Activated CD4-positive, alpha-beta T cell treated with anti-CD3 and anti-CD28 coated beads for 36 hours (primary cell): ENCODE data around the gene C10orf71. TPM values are rescaled to one million over a fixed set of nuclear protein-coding genes. Genes with fewer than 3 reads are reported as not detected.

Experiments used
- ATAC-seq: fragments of 200-7000 bp; cut with Tn5 transposase; one replicate; pipeline ENCODE4 v1.10.0; 2021; ENCODE audit warnings: mild to moderate bottlenecking, moderate library complexity
- CTCF ChIA-PET: fragments of 350-600 bp; sonication (Branson Sonifier 250); formaldehyde crosslinking; loops from one replicate; lab custom pipeline; 2021; ENCODE audit warnings: antibody characterized with exemption; lab: Charles Lee
- POLR2A ChIA-PET: fragments of 350-600 bp; sonication (Branson Sonifier 250); formaldehyde crosslinking; loops from one replicate; lab custom pipeline; 2021; ENCODE audit warnings: antibody characterized with exemption, inconsistent platforms; lab: Charles Lee
- DNase-seq: peaks from one replicate; pipeline ENCODE4 v3.0.0-alpha.2; 2020
- H3K27ac Mint-ChIP-seq: one replicate; pipeline ENCODE4 v1.8.0; 2021; ENCODE audit warnings: mixed read lengths
- H3K27me3 Mint-ChIP-seq: one replicate; pipeline ENCODE4 v1.8.0; 2021; ENCODE audit warnings: mixed read lengths
- H3K36me3 Mint-ChIP-seq: one replicate; pipeline ENCODE4 v1.8.0; 2021; ENCODE audit warnings: low read depth, mixed read lengths
- H3K4me1 Mint-ChIP-seq: one replicate; pipeline ENCODE4 v1.8.0; 2021; ENCODE audit warnings: mixed read lengths
- H3K4me3 Mint-ChIP-seq: one replicate; pipeline ENCODE4 v1.8.0; 2021; ENCODE audit warnings: mild to moderate bottlenecking, moderate library complexity, mixed read lengths
- H3K9me3 Mint-ChIP-seq: one replicate; pipeline ENCODE4 v1.8.0; 2021; ENCODE audit warnings: low read depth, mixed read lengths
- intact Hi-C, 2 experiments: fragments of 100-400 bp; cut with DNase I in 1 of 2; cut with micrococcal nuclease in 1 of 2; formaldehyde crosslinking; loops; one replicate each; pipeline versions ENCODE4 v1.14.2 to v1.15.1; 2022 to 2024; cut with DNase I, micrococcal nuclease
- total RNA-seq, 2 experiments: library from RNA; stranded (reverse); gene quantifications; one replicate each; pipeline ENCODE4 v1.2.3, GENCODE V29; 2021

Gene C10orf71
- total RNA-seq, 2 experiments from 2014 or later, result not detected

- H3K4me3 Mint-ChIP-seq, result no peak overlapping the region
- ChIA-PET POLR2A (interaction anchor here (0.6 kb wide), 1 partner anchor 42 kb away, joined by 3 read pairs; no protein-coding TSS in a partner anchor), CTCF (no interaction called here)
- ATAC-seq (no peak), DNase-seq (no peak)
- no peaks in the 10 kb centered on the region for H3K36me3 Mint-ChIP-seq
- H3K4me1 Mint-ChIP-seq, result no peaks in the 10 kb centered on the region
- H3K27me3 Mint-ChIP-seq, result no peaks in the 10 kb centered on the region
- H3K27ac Mint-ChIP-seq, result no peak overlapping the region
- H3K9me3 Mint-ChIP-seq, result peaks cover under 1% of the 10 kb centered on the region
- intact Hi-C loops, result no loop called here
Measured at GRCh38 chr10:49330127-49330665, 31.2 kb downstream of the C10orf71 start.

GRCh38 chr10:49331431-49331830, 32.5 kb downstream of the C10orf71 start:
- no peak overlapping the region for H3K27ac Mint-ChIP-seq
- POLR2A ChIA-PET, result no interaction called here
- H3K27me3 Mint-ChIP-seq, result no peaks in the 10 kb centered on the region
- no peaks in the 10 kb centered on the region for H3K4me1 Mint-ChIP-seq
- H3K36me3 Mint-ChIP-seq, result no peaks in the 10 kb centered on the region
- ATAC-seq (no peak), DNase-seq (no peak)
- intact Hi-C loops, result no loop called here
- H3K9me3 Mint-ChIP-seq, result peaks cover 9% of the 10 kb centered on the region
- H3K4me3 Mint-ChIP-seq, result no peak overlapping the region
- CTCF ChIA-PET, result no interaction called here

- Mint-ChIP-seq H3K27ac (no peak overlapping the region), H3K4me3 (no peak overlapping the region), H3K27me3 (no peaks in the 10 kb centered on the region), H3K4me1 (no peaks in the 10 kb centered on the region), H3K9me3 (peaks cover 9% of the 10 kb centered on the region), H3K36me3 (no peaks in the 10 kb centered on the region)
- ChIA-PET CTCF (no interaction called here), POLR2A (no interaction called here)
- ATAC-seq, result no peak
- intact Hi-C loops, result no loop called here
- DNase-seq, result no peak
Measured at GRCh38 chr10:49332333-49332732, 33.4 kb downstream of the C10orf71 start.

- Mint-ChIP-seq H3K4me1 (no peaks in the 10 kb centered on the region), H3K27ac (no peak overlapping the region), H3K9me3 (peaks cover 9% of the 10 kb centered on the region), H3K36me3 (no peaks in the 10 kb centered on the region), H3K27me3 (no peaks in the 10 kb centered on the region), H3K4me3 (no peak overlapping the region)
- ChIA-PET POLR2A (no interaction called here), CTCF (interaction anchor here (0.8 kb wide), 1 partner anchor 75 kb away, joined by 3 read pairs; no protein-coding TSS in a partner anchor)
- intact Hi-C loops, result no loop called here
- DNase-seq (no peak), ATAC-seq (no peak)
Measured at GRCh38 chr10:49332768-49333167, 33.8 kb downstream of the C10orf71 start.

GRCh38 chr10:49333192-49333591, 34.2 kb downstream of the C10orf71 start:
- intact Hi-C loops, result no loop called here
- Mint-ChIP-seq H3K4me3 (no peak overlapping the region), H3K27me3 (no peaks in the 10 kb centered on the region), H3K4me1 (no peaks in the 10 kb centered on the region), H3K9me3 (peaks cover 9% of the 10 kb centered on the region), H3K36me3 (no peaks in the 10 kb centered on the region), H3K27ac (no peak overlapping the region)
- POLR2A ChIA-PET, result no interaction called here
- ATAC-seq (no peak), DNase-seq (no peak)
- CTCF ChIA-PET, result interaction anchor here (0.8 kb wide), 1 partner anchor 75 kb away, joined by 3 read pairs; no protein-coding TSS in a partner anchor

GRCh38 chr10:49334964-49335363, 36.0 kb downstream of the C10orf71 start:
- ChIA-PET CTCF (no interaction called here), POLR2A (no interaction called here)
- Mint-ChIP-seq H3K27me3 (peaks cover 3% of the 10 kb centered on the region), H3K27ac (no peak overlapping the region), H3K4me3 (no peak overlapping the region), H3K9me3 (peaks cover 9% of the 10 kb centered on the region), H3K4me1 (no peaks in the 10 kb centered on the region), H3K36me3 (no peaks in the 10 kb centered on the region)
- DNase-seq, result no peak
- intact Hi-C loops, result no loop called here
- no peak for ATAC-seq

- no peaks in the 10 kb centered on the region for H3K36me3 Mint-ChIP-seq
- no peak for ATAC-seq
Measured at GRCh38 chr10:49335364-49335972, 36.5 kb downstream of the C10orf71 start.

GRCh38 chr10:49338604-49339003, 39.6 kb downstream of the C10orf71 start:
- H3K9me3 Mint-ChIP-seq, result peaks cover 9% of the 10 kb centered on the region
- H3K36me3 Mint-ChIP-seq, result no peaks in the 10 kb centered on the region
- H3K27ac Mint-ChIP-seq, result no peak overlapping the region
- intact Hi-C loops, result no loop called here
- peaks cover 4% of the 10 kb centered on the region for H3K27me3 Mint-ChIP-seq
- ChIA-PET CTCF (no interaction called here), POLR2A (no interaction called here)
- no peak overlapping the region for H3K4me3 Mint-ChIP-seq
- ATAC-seq (no peak), DNase-seq (no peak)
- no peaks in the 10 kb centered on the region for H3K4me1 Mint-ChIP-seq

More at GRCh38 chr10:49335364-49335972, 36.5 kb downstream of the C10orf71 start:
- POLR2A ChIA-PET, result no interaction called here
- H3K27me3 Mint-ChIP-seq, result peaks cover 3% of the 10 kb centered on the region
- peaks cover 9% of the 10 kb centered on the region for H3K9me3 Mint-ChIP-seq
- intact Hi-C loops, result no loop called here
- no peak for DNase-seq
- CTCF ChIA-PET, result no interaction called here
- no peak overlapping the region for H3K27ac Mint-ChIP-seq
- H3K4me1 Mint-ChIP-seq, result no peaks in the 10 kb centered on the region
- H3K4me3 Mint-ChIP-seq, result no peak overlapping the region

GRCh38 chr10:49344840-49345239, 45.9 kb downstream of the C10orf71 start:
- intact Hi-C loops, result no loop called here
- Mint-ChIP-seq H3K4me1 (no peaks in the 10 kb centered on the region), H3K27ac (no peak overlapping the region), H3K9me3 (peaks cover 7% of the 10 kb centered on the region), H3K4me3 (no peak overlapping the region), H3K27me3 (peaks cover 8% of the 10 kb centered on the region), H3K36me3 (no peaks in the 10 kb centered on the region)
- DNase-seq (no peak), ATAC-seq (no peak)
- CTCF ChIA-PET, result no interaction called here
- POLR2A ChIA-PET, result no interaction called here

- intact Hi-C loops, result no loop called here
- Mint-ChIP-seq H3K27ac (no peak overlapping the region), H3K4me1 (no peaks in the 10 kb centered on the region), H3K27me3 (peaks cover 10% of the 10 kb centered on the region), H3K36me3 (no peaks in the 10 kb centered on the region), H3K4me3 (no peak overlapping the region), H3K9me3 (peaks cover 13% of the 10 kb centered on the region)
- DNase-seq (no peak), ATAC-seq (no peak)
- CTCF ChIA-PET, result no interaction called here
- POLR2A ChIA-PET, result no interaction called here
Measured at GRCh38 chr10:49347342-49347741, 48.4 kb downstream of the C10orf71 start.

GRCh38 chr10:49347827-49348226, 48.9 kb downstream of the C10orf71 start:
- Mint-ChIP-seq H3K27me3 (peaks cover 10% of the 10 kb centered on the region), H3K36me3 (no peaks in the 10 kb centered on the region), H3K4me3 (no peak overlapping the region), H3K27ac (no peak overlapping the region), H3K9me3 (peaks cover 13% of the 10 kb centered on the region), H3K4me1 (no peaks in the 10 kb centered on the region)
- DNase-seq (no peak), ATAC-seq (no peak)
- intact Hi-C loops, result no loop called here
- CTCF ChIA-PET, result no interaction called here
- POLR2A ChIA-PET, result no interaction called here

GRCh38 chr10:49348593-49348992, 49.6 kb downstream of the C10orf71 start:
- Mint-ChIP-seq H3K4me1 (no peaks in the 10 kb centered on the region), H3K36me3 (no peaks in the 10 kb centered on the region), H3K4me3 (no peak overlapping the region), H3K27me3 (peaks cover 10% of the 10 kb centered on the region), H3K9me3 (peaks cover 13% of the 10 kb centered on the region), H3K27ac (no peak overlapping the region)
- intact Hi-C loops, result no loop called here
- CTCF ChIA-PET, result no interaction called here
- DNase-seq (no peak), ATAC-seq (no peak)
- POLR2A ChIA-PET, result no interaction called here
